Eye (tissue), 1 donor: ENCODE measurements around the gene PHF20.
"Not testable (repeated sequence)": the region's sequence is repeated elsewhere in the genome, so short reads cannot be mapped to it uniquely, and the experiment has no call there.

Experiments used
- DNase-seq: peaks from one replicate; pipeline ENCODE4 v3.0.0-alpha.2; 2015

The PHF20 gene

DNA sequence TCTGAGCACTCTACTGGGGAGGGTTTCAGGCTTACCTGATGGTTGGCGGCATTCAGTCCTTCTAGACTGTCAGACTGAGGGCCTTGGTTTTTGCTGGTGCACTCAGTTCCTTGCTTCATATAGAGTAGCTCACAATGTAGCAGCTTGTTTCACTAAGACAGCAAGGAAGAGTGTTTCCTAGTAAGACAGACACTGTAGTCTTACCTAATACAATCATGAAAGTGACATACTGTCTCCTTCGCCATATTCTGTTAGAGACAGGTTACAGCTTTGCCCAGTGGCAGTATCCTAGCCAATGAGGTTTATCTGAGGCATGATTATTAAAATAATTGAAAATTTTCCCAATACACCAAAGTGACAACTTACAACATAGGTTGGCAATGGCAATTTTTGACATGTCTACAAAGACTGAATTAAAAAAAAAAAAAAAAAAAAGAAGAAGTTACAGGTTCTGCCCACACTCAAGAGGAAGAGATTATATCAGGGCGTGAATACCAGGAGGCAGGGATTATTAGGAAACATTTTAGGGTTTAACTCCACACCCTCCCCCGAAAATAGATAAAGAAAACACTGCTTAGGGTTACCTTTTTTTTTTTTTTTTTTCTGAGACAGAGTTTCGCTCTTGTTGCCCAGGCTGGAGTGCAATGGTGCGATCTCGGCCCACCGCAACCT is 115.7 kb downstream of the PHF20 start:
- DNase-seq: no peak

DNA sequence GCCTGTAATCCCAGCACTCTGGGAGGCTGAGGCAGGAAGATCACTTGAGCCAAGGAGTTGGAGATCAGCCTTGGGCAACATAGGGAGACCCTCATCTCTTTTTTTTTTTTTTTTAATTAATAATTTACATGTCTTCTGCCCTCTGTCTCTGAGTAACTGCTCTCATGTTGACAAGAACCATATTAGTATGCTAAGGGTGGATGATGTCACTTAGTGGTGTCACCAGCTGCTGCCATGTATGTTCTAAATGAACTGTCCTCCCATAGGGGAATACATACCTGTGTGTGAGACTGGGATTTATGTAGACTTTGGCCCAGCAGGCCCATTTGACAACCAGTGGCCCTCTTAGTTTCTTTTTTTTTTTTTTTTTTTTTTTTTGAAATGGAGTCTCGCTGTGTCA is 116.8 kb downstream of the PHF20 start:
- DNase-seq: peak; percentile 42

DNA sequence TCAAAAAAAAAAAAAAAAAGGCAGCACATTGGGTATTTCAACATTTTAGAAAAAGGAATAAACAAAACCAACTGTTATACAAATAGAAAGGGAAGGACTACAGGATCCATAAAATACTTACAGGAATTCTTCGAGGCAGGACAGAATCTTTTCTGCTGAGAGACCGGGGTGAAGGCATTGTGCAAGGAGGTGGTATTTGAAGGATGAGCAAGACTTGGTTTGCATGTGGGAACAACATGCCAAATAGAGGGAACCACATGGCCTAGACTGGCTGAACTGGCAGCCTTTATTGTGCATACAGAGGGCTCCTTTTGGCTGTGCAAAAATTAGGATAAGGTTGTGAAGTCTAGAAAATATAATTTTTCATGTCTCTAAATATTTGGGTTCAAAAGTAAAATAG is 119.6 kb downstream of the PHF20 start:
- no peak for DNase-seq

DNA sequence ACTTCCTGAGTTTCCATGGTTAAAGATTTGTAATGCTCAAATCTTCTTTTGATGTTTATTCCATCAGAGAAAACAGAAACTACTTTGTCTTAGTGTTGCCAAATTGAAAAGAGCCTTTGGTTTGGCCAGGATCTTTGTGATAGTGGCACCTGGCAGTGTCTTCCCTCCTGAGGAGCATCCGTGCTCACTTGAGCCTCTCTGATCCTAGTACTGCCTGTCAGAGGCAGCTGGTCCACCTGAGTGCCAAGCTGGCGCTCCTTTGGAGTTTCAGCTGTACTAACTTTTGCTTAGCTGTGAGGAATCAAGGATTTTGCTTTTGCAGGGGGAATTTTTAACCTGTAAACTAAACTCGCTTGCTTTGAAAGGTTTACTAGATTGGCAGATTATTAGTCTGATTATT is 121.1 kb downstream of the PHF20 start:
- no peak for DNase-seq

DNA sequence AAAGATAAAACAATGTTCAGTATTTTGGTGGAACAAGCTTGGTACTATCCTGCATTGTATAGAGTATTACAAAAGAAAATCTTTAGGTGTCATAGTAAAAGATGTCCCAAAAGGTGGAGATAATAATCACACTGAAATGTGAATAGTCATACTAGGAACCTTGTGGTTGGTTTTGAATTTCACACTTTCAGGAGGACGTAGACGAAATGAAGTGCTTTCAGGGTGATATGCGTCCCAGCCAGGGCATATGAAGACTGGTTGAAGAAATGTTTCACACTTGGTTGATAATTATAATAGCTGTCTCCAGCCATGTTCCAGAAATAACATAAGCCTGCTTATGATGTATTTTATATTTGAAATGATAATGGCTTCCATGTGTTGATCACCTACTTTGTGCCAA is 122.1 kb downstream of the PHF20 start:
- no peak for DNase-seq

DNA sequence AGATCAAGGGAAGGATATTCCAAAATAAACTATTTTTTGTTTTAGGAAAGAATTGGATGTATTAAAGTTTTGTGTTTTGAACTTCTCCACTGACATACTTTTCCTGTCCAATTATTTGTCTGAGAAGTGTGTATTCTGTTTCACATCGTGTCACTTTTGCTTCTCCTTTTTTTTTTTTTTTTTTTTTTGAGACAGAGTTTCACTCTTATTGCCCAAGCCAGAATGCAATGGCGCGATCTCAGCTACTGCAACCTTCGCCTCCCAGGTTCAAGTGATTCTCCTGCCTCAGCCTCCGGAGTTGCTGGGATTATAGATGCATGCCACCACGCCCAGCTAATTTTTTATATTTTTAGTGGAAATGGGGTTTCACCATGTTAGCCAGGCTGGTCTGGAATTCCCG is 123.7 kb downstream of the PHF20 start:
- not testable (repeated sequence) for DNase-seq

DNA sequence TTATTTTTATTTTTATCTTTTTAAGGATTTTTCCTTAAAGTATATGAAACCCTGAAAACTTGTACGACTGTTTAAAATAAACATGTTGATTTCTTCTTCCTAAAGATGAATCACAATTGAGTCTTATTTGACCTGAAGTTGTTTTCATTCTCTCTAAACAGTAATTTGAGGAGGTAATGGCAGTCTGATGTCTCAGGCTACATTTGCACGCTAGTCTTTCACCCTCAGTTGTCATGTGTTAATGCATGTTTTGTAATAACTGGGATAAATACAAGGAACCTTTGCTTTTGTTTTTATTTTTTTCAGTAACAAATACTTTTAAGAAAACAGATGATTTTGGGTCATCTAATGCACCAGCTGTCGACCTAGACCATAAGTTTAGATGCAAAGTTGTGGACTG is 127.2 kb downstream of the PHF20 start:
- no peak for DNase-seq

DNA sequence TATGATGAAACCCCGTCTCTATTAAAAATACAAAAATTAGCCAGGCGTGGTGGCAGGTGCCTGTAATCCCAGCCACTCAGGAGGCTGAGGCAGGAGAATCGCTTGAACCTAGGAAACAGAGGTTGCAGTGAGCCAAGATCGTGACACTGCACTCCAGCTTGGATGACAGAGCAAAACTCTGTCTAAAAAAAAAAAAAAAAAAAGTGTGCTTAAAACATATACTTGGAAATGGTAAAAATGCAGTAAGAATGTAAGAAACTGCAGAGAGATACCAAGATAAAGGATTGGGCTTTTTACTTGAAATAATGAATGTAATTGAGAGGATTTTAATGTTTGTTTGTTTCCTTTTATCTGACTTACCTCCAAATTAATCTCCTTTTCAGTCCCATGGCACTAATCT is 129.4 kb downstream of the PHF20 start:
- not testable (repeated sequence) for DNase-seq

DNA sequence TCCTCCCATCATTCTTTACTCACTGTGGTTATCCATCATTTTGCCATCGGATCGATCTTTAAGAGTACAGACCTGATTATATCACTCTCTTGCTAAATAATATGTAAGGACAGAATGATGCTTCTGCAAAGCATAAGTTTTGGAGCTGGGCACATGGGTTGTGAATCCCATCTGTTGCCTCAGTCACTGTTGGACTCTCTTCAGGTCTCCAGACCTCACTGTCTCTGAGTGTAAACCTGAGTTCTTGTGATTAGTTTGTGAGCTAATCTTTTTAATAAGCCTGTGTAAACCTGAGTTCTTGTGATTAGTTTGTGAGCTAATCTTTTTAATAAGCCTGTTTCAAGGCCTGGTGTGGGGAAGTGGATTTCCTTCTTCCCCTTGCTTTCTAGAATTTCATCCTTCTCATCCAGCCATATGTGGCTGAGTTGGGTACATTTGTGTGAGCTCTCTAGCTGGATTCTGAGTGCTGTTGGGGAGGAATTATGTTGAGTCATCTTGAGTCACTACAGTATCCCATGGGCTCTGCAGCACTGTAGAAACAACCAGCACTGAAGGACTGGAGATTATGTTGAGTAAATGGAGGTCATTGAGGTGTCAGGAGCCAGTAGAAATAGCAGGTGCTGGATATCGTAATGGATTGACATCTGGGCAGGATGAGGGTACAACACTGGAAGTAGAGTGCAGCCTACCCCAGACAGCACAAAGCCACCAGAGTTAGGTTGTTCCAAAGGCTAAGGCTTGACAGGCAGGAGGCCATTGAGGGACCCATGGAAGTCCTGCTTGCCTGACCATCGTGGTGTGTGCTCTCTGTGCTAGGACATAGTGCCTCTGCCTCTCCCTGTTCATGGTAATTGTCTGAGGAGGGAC is 130.1 kb downstream of the PHF20 start:
- DNase-seq: no peak

DNA sequence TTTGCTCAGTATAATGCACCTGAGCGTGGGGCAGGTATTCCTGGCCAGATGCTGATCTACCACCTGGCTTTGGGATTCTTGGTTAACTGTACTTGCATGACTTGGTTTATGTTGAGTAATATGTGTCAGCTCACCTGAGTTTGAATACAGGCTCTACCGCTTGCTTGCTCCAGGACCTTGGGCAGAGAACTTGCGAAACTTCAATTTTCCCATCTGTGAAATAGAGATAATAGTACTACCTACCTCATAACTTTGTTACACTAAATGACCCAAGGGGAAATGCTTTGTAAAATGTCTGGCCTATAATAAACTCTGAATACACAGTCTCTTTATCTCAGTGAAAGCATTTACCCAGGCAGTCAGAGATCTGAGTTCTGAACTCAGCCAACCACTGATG is 130.7 kb downstream of the PHF20 start:
- DNase-seq: no peak

DNA sequence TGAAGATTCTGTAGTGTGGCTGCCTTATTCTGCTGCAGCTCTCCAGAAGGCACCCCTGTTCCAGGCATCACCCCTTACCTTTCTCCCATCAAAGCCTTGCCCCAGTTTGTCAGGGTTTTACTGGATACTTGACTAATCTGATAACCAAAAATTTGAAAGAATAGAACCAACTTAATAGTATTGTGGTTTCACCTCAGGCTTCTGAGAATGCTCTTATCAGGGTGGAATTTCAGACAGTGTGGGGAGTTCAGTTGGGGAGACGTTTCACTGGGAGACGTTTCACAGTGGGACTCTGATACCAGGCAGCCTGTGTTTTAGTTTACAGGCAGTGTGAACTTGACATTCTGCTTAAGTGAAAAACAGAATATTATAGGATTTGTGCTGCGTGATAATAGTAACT is 132.0 kb downstream of the PHF20 start:
- no peak for DNase-seq

DNA sequence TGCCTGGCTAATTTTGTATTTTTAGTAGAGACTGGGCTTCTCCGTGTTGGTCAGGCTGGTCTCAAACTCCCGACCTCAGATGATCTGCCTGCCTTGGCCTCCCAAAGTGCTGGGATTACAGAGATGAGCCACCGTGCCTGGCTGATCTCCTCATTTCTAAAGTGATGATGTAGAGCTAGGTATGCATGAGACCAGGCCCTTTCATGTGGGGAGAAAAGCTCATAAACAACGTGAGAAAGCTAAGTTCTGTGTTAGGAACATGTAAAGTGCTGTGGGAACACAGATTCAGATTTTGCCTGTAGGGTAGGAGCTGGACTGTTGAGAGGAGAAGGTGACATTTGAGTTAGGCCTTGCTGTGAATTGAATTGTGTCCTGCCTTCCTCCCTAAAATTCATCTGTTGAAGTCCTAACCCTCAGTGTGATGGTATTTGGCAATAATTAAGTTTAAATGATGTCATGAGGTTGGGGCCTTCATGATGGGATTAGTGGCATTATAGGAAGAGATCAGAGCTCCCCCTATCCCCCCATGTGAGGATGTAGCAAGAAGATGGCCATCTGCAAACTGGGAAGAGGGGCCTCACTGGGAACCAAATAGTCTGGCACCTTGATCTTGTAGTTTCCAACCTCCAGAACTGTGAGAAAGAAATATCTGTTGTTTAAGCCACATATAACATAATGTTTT is 133.3 kb downstream of the PHF20 start:
- DNase-seq: no peak

DNA sequence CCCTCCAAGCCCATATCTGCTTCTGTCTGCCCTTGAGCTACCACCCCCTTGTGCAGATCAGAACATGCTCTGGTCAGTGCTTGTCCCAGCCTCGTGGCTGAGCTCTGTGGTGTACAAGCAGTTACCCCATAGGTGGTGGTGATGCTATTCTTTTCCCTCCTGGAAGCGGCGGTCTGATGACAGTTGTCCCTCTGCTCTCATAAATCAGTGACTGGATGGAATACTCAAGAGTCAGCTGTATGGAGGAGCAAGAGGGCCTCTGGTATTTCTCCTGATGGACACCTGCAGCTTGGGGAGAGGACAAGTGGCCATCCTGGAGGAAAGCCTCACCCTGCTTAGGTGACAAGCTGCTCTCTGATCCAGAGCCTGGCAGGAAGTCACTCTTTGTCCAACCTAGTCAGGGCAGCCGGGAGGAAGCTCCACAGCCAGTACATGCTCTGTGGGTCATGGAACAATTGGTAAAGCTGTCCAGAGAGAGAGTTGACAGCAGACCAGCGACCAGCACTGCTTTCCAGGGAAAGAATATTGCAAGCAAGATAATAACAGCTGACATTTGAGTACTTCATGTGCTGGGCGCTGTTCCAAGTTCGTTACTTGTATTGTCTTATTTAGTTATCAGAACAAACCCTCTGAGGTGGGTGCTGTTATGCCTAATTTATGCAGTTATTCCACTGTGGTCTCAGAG is 135.3 kb downstream of the PHF20 start:
- DNase-seq: no peak

DNA sequence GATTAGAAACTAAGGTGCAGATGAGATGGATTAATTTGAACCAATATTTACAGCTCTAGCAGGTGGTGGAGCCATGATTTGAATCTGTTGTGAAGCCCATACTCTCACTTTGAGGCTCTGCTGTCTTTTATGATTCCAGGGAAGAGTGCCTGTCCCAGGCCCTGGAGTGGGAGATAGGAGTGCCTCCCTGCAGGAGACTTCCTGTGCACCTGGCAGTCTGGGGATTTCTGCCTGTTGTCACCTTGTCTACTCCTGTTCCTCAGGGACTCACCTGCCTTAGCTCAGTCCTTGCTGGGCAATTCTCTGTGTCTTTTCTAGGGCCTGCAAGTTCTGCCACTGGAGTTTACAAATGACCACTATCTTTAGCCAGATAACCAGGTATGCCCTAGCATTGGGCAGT is 136.2 kb downstream of the PHF20 start:
- DNase-seq: no peak

DNA sequence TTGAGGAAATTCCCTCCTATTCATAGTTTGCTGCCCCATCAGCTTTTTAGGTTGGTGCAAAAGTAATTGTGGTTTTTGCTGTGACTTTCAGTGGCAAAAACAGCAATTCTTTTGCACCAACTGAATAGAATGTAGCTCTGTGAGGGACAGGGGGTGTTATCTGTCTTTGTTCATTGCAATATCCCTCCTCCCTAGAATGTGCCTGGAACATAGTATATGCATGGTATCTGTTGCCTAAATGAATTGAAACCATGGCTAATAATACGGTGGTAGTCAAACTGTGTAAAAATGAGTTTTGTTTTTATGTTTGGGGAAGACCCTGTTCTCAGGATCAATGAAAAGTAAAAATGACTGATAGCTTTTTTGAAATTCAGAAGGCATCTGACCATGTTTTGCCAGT is 137.4 kb downstream of the PHF20 start:
- DNase-seq: no peak

DNA sequence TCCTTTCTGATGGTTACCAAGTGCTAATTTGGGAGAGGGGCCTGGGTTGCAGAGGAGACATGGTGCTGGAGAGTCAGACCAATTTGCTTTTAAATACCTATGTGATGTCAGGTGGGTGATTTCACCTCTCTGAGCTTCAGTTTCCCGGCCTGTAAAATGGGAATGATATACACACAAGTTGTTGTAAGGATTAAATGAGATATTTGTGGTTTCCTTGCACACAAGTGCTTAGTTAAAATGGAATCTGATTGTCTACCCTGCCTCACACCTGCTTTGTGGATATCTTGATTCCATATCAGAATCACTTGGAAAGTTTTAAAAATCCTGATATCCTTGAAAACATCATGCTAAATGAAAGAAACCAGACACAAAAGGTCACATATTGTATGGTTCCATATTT is 138.0 kb downstream of the PHF20 start:
- DNase-seq: no peak

DNA sequence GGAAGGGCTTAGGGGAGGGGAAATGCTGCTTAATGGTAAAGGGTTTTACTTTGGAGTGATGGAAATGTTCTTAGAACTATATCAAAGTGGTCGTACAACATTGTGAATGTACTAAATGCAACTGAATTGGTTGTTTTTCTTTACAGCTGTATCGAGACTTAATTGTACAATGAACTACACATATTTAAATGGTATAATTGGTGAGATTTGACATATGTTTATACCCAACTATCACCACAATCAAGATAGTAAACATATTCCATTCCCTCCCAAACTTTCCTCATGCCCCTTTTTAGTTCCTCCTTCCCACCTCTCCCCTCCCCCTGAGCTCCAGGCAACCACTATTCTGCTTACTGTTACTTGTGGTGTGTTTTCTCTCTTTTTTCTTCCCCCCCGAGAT is 138.4 kb downstream of the PHF20 start:
- DNase-seq: no peak

DNA sequence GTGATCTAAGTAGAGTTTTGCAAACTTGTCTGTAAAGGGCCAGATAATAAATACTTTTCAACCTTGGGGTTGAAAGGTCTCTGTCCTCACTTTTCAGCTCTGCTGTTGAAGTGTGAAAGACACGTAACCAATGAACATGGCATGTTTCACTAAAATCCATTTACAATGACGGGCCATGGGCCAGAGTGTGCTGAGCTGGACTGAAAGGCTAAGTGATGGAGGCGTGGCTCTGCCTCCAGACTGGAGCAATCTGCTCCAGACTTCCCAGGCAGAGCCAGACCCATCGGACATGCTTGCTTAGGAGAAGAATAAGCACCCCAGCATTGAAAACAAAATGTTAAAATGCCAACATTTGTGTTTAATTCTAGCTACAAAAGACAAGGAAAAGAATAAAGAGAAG is 141.1 kb downstream of the PHF20 start:
- DNase-seq: no peak

DNA sequence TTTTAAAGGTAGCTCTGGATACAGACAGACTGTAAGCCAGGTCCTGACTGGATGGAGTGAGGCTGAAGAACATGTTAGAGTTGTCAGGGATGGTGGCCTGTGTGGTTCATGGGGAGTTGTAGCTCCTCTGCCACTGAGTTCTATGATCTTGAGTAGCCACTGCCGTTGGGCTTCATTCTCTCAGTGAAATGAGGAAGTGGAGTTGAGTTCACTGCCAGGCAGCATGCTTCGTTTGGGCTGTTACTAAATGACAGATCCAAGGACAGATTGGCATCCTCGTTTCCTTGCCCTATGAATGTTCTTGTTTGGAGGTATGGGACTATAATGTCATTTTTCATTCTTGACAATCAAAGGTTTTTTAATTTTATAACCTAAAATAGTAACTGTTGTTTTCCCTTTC is 145.3 kb downstream of the PHF20 start:
- no peak for DNase-seq

DNA sequence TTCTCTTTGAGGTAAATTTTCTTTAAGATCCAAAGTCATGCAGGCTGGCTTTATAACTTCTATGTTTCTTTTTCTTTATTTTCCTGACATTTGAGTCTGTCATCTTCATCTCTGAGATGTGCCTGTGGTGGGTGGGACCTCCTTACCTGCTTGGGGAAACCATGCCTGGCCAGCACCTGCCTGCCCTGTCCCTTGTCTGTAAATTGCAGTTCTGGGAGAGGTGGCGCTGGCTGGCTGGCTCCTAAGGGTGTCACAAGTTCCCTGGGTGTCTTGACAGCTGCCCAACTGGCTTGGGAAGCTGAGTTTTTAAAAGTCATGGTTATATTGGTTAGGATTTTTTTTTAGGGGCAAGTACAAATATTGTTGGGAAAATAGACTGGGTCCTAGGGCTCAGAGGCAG is 146.2 kb downstream of the PHF20 start:
- DNase-seq: no peak

DNA sequence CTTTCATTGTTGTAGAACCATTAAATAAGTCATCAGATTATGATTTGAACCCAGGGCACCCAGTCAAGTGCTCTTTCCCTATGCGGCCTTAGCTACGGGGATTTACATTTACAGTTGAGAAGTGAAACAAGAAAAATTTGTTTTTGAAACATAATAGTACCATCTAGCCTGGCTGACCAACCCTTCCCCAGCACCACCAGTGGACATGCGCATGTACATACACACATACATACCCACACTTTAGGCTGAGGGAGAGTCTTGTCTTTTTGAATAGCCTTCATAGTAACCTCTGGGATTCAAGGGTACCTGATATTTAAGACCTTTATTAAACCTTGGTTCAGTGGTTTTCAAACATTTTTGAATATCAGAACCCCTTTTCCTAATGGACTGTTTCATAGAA is 148.7 kb downstream of the PHF20 start:
- no peak for DNase-seq

DNA sequence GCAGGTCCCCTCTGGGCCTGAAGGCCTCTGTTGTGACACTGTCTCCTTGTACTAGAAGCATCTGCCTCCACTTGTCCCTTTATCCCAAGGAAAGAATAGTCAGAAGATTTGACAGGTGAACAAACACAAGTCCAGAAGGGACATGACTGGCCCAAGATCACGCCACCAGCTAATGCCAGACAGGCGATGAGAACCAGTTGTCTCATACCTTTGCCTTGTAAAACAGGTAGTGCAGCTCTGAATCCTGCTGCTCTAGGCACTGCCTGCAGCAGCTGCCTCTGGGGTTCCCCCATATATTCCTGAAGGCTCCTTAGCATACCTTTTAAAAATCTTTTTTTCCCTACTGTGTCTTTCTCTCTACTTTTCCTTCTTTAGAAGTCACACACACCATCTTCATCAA is 157.5 kb downstream of the PHF20 start:
- no peak for DNase-seq

DNA sequence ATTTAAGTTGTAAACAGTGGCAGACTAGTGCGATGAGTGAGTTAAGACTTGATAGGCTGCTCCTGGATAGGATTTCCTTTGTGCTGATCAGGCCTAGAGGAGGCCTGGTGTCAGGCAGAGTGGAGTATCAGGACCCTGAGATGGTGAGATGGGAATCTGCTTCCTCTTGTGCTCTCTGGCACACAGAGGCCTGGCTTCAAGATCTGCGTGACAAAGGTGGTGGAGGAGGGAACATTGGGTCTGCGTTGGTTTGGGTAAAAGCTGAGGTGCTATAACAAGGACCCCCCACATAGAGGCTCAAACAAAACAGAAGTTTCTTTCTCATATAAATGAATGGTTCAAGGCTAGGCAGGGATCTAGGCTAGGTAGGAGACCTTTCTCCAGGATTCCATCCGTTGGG is 162.2 kb downstream of the PHF20 start:
- no peak for DNase-seq

DNA sequence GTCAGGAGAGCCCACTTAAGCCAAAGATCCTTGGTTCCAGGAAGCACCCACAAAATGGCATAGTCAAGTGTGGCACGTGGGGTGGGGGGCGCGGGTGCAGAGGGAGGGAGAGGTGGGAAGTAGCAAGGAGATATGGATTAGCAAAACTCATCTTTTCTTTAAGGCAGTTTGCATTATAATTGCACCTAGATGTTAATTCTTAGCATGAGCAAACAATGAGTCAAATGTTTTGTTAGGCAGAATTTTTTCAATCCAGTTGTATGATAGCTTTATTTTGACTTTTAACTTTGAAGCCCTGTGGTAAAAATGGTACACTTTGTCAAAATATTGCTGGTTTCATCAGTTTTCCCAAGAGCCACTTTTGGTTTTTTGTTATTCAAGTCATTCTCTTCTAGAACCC is 167.4 kb downstream of the PHF20 start:
- DNase-seq: no peak
